Measurements from ENCODE around the gene CCL17.
"Not testable (repeated sequence)": the region's sequence is repeated elsewhere in the genome, so short reads cannot be mapped to it uniquely, and the experiment has no call there.

Gene CCL17

DNA sequence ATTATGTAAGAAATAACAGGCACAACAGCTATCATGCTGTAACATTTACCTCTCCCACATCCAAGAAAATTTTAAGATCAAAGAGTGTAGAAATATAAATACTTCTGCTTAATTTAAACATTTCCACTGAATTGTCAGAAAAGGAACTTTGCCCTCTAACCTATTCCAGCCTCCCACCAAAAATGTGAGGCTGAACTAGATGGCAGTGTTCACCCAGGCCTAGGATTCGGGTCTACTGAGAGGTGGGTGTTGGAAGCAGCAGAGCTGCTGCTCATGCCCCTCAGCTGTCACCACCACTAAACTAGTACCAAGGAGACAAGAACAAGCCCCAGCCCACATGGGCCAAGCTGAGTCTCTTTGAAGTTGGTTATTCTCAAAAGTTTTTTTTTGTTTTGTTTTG is 31.3 kb downstream of the CCL17 start:
- DNase-seq: no peak

DNA sequence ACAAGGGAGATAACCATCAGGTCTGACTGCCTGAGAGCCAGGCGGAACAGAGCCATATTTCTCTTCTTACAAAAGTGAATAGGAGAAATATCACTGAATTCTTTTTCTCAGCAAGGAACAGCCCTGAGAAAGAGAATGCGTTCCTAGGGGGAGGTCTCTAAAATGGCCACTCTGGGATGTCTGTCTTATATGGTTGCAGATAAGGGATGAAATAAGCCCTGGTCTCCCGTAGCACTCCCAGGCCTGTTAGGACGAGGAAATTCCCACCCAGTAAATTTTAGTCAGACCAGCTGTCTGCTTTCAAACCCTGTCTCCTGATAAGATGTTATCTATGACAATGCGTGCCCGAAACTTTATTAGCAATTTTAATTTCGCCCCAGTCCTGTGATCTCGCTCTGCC is 35.4 kb downstream of the CCL17 start:
- DNase-seq: not testable (repeated sequence)

- DNase-seq: not testable (repeated sequence)
Measured at GRCh38 chr16:57440551-57440950, 36.0 kb downstream of the CCL17 start.

DNA sequence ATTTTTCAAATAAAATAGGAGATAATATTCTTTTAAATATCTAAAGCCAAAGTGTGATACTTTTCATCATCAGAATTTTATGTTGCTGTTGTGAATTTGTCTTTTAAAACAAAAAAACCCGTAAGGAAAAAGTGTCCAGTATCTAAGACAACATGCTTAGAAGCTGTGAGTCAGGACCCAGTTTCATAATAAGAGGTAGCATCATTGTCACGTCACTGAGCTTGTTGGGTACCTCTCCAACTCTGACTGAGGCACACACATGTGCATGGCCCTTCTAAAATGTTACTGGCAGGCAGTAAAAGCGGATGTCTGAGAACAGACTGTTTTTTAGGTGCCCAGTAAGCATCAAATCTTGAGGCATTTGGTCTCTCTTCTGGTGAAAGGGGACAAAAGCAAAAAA is 40.1 kb downstream of the CCL17 start:
- no peak for DNase-seq

DNA sequence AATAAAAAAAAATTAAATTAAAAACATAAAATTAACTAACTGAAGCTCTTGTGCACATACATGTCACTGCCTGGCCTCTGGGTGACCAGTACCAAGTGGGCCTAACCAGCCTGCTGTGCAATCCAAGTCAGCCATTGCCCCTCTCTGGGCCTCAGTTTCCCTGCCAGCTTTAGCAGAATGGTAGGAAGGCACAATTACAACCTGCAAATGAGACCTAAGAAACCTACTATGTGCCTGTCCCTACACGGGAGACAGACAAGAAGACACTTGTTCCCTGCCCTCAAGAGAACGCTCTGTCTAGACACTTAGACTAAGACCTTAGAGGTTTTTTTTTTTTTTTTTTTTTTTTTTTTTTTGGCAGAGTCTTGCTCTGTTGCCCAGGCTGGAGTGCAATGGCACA is 40.9 kb downstream of the CCL17 start:
- DNase-seq: no peak

GRCh38 chr16:57446531-57447185 is 42.1 kb downstream of the CCL17 start:
- DNase-seq: peak; percentile 1 to 7

GRCh38 chr16:57447186-57447962 is 42.8 kb downstream of the CCL17 start, which contains the start of the genes CIAPIN1 and COQ9:
TSS of gene CIAPIN1 (minus strand) at chr16:57447385. CDS start at chr16:57440928, 6,457 bp downstream.
TSS of gene COQ9 (plus strand) at chr16:57447479. CDS start at chr16:57447506, 27 bp downstream.
- DNase-seq: peak; percentile 64 to 89

DNA sequence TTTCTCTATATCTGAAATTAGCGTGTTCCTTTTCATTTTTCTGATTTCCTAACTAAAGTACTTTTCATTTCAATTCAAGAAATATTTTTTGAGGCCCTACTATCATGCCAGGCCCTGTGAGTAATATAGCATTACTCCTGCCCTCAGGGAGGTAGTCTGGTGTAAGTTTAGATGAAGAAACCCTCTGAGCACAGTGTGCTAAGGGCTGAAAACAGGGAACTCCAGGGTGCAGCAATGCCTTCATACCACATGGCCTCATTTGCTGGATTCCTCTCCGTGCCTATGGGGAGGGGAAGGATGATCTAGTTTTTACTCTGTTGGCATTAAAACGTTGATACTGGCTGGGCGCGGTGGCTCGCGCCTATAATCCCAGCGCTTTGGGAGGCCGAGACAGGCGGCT is 47.5 kb downstream of the CCL17 start:
- DNase-seq: no peak

GRCh38 chr16:57462209-57462977 is 57.8 kb downstream of the CCL17 start, which contains the start of gene POLR2C:
TSS of gene POLR2C (plus strand) at chr16:57462679. CDS start at chr16:57462725, 46 bp downstream.
- DNase-seq: peak; percentile 34 to 83

GRCh38 chr16:57462978-57463362 is 58.4 kb downstream of the CCL17 start:
- DNase-seq: no peak

DNA sequence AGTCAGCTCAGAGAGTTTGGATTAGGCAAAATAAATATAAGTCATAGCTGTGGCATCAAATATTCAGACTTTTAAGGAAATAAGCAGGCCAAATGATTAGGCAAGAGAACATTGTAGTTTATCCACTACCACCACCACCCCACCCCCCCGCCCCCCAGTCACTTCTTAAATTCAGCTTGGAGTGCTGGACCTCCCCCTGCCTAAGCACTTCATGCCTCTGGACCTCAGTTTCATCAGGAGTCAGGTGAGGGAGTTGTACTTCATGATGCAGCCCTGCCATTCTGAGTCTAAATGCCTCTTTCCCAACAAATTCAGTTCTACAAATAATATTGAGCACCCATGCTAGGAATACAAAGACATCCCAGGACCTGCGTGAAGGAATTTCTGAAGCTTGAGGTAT is 60.0 kb downstream of the CCL17 start:
- DNase-seq: no peak

All from NCI-H446 (cell line).